ENCODE data around the gene YWHAH.

YWHAH gene

DNA sequence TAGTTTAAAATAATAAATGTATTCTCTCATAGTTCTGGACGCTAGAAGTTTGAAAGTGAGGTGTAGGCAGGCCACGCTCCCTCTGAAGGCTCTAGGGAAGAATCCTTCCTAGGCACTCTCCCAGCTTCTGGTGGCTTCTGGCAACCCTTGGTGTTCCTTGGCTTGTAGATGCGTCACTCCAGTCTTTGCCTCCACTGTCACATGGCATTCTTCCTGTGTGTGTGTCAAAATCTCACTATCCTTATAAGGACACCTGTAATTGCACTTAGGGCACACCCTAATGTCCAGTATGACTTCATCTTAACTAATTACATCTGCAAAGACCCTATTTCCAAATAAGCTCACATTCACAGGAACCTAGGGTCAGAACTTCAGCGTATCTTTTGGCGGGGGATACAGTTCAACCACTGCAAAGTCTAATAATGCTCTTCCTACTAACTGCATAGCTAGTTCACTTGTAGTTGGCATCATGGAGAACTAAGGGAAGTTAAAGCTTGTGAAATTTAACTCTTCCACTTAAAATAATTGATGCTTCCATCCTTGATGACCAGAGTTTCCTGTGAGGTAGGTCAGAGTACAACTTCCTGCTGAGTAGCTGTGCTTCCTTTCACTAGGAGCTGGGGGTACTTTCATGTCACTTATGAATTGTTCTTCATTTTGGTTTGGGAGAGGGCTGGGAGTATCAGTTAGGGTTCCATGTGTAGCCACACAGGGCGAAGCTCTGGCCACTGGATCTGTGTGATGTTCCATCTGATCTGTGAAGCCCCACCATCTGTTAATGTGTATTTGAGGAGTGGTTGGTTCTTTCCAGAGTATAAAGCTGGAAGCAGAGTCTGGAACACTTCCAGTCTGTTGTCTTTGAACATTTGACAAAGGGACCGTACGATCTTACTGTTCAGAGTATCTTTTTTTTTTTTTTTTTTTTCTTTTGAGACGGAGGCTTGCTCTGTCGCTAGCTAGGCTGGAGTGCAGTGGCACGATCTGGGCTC lies 10.5 kb downstream of the YWHAH start:
- Histone ChIP-seq H3K9ac (ENCODE audit: low read length) (no peak overlapping the region), H3K36me3 (replicated peaks; ENCODE audit: low read depth, low read length) (peaks cover 72% of the 10 kb centered on the region), H3K4me1 (ENCODE audit: low read length) (no peaks in the 10 kb centered on the region), H2AFZ (ENCODE audit: low read depth, low read length) (no peak overlapping the region), H3K4me3 (ENCODE audit: low read length) (no peak overlapping the region), H3K4me2 (ENCODE audit: low read length) (no peak overlapping the region), H3K27ac (ENCODE audit: low read length) (no peak overlapping the region), H3K79me2 (ENCODE audit: low read length) (peaks cover 70% of the 10 kb centered on the region), H3K27me3 (ENCODE audit: low read depth, low read length) (no peaks in the 10 kb centered on the region), H3K9me3 (ENCODE audit: insufficient read depth, low read length) (no peaks in the 10 kb centered on the region), H4K20me1 (ENCODE audit: insufficient read depth, low read length) (peaks cover 86% of the 10 kb centered on the region)
- TF ChIP-seq CTCF (IDR thresholded peaks at IDR 0.05; ENCODE audit: low read depth, low read length) (no peak), EZH2phosphoT487 (IDR thresholded peaks at IDR 0.05; ENCODE audit: low read depth) (no peak)

GRCh38 chr22:31956360-31956759 lies 12.0 kb downstream of the YWHAH start:
- no peak for TF ChIP-seq EZH2phosphoT487 (IDR thresholded peaks at IDR 0.05; ENCODE audit: low read depth)
- no peak for TF ChIP-seq CTCF (IDR thresholded peaks at IDR 0.05; ENCODE audit: low read depth, low read length)
- Histone ChIP-seq H3K4me1 (ENCODE audit: low read length) (no peaks in the 10 kb centered on the region), H2AFZ (ENCODE audit: low read depth, low read length) (no peak overlapping the region), H3K27ac (ENCODE audit: low read length) (no peak overlapping the region), H4K20me1 (ENCODE audit: insufficient read depth, low read length) (peaks cover 73% of the 10 kb centered on the region), H3K4me3 (ENCODE audit: low read length) (no peak overlapping the region), H3K27me3 (ENCODE audit: low read depth, low read length) (no peaks in the 10 kb centered on the region), H3K9ac (ENCODE audit: low read length) (no peak overlapping the region), H3K4me2 (ENCODE audit: low read length) (no peak overlapping the region), H3K79me2 (ENCODE audit: low read length) (peaks cover 55% of the 10 kb centered on the region), H3K9me3 (ENCODE audit: insufficient read depth, low read length) (no peaks in the 10 kb centered on the region), H3K36me3 (replicated peaks; ENCODE audit: low read depth, low read length) (peaks cover 61% of the 10 kb centered on the region)

- Histone ChIP-seq H3K4me1 (ENCODE audit: low read length) (no peaks in the 10 kb centered on the region), H3K36me3 (replicated peaks; ENCODE audit: low read depth, low read length) (peaks cover 48% of the 10 kb centered on the region), H3K9ac (ENCODE audit: low read length) (no peak overlapping the region), H2AFZ (ENCODE audit: low read depth, low read length) (no peak overlapping the region), H3K4me3 (ENCODE audit: low read length) (no peak overlapping the region), H3K79me2 (ENCODE audit: low read length) (peaks cover 38% of the 10 kb centered on the region), H3K27ac (ENCODE audit: low read length) (no peak overlapping the region), H4K20me1 (ENCODE audit: insufficient read depth, low read length) (peaks cover 56% of the 10 kb centered on the region), H3K9me3 (ENCODE audit: insufficient read depth, low read length) (no peaks in the 10 kb centered on the region), H3K4me2 (ENCODE audit: low read length) (no peak overlapping the region), H3K27me3 (ENCODE audit: low read depth, low read length) (no peaks in the 10 kb centered on the region)
- TF ChIP-seq EZH2phosphoT487 (IDR thresholded peaks at IDR 0.05; ENCODE audit: low read depth) (no peak), CTCF (IDR thresholded peaks at IDR 0.05; ENCODE audit: low read depth, low read length) (no peak)
Observed at GRCh38 chr22:31957970-31958594, 13.7 kb downstream of the YWHAH start.

GRCh38 chr22:31958625-31959239 lies 14.4 kb downstream of the YWHAH start:
- Histone ChIP-seq H2AFZ (ENCODE audit: low read depth, low read length) (no peak overlapping the region), H3K4me3 (ENCODE audit: low read length) (no peak overlapping the region), H3K9ac (ENCODE audit: low read length) (no peak overlapping the region), H3K27me3 (ENCODE audit: low read depth, low read length) (no peaks in the 10 kb centered on the region), H3K4me1 (ENCODE audit: low read length) (no peaks in the 10 kb centered on the region), H3K4me2 (ENCODE audit: low read length) (no peak overlapping the region), H3K27ac (ENCODE audit: low read length) (no peak overlapping the region), H3K36me3 (replicated peaks; ENCODE audit: low read depth, low read length) (peaks cover 43% of the 10 kb centered on the region), H3K9me3 (ENCODE audit: insufficient read depth, low read length) (no peaks in the 10 kb centered on the region), H4K20me1 (ENCODE audit: insufficient read depth, low read length) (peaks cover 50% of the 10 kb centered on the region), H3K79me2 (ENCODE audit: low read length) (peaks cover 31% of the 10 kb centered on the region)
- no peak for TF ChIP-seq CTCF (IDR thresholded peaks at IDR 0.05; ENCODE audit: low read depth, low read length)
- no peak for TF ChIP-seq EZH2phosphoT487 (IDR thresholded peaks at IDR 0.05; ENCODE audit: low read depth)
